Lung (tissue), 12 donors: Measurements from ENCODE around the gene DZIP1. TPM values are rescaled to one million over a fixed set of nuclear protein-coding genes. Genes with fewer than 3 reads are reported as not detected.

ENCODE experiments used
- ATAC-seq: fragments of 200-7000 bp; cut with Tn5 transposase; one replicate; pipeline ENCODE4 v1.9.1; 2020; ENCODE audit warnings: moderate number of reproducible peaks; ENCODE audit not compliant: insufficient read depth, low FRiP score
- DNase-seq, 3 donors: peaks; one replicate each; pipeline ENCODE4 v3.0.0-alpha.2; 2013 to 2017
- H3K27ac ChIP-seq, 2 donors: one replicate each; pipeline ENCODE4 v1.5.1; 2013; ENCODE audit warnings: mild to moderate bottlenecking in 2 of 2, moderate library complexity in 2 of 2, control low read depth in 1 of 2, inconsistent platforms in 1 of 2, low read depth in 1 of 2, low read length in 1 of 2
- H3K27me3 ChIP-seq, 3 donors: one replicate each; pipeline ENCODE4 v1.5.1; 2013; ENCODE audit warnings: low read length in 2 of 3; ENCODE audit not compliant: control insufficient read depth in 3 of 3, insufficient read depth in 3 of 3
- H3K36me3 ChIP-seq, 4 donors: one replicate each; pipeline ENCODE4 v1.5.1; 2013; ENCODE audit warnings: low read length in 4 of 4, mild to moderate bottlenecking in 1 of 4, moderate library complexity in 1 of 4; ENCODE audit not compliant: control insufficient read depth in 4 of 4, insufficient read depth in 4 of 4
- H3K4me1 ChIP-seq, 5 donors: one replicate each; pipeline ENCODE4 v1.5.1; 2013; ENCODE audit warnings: low read length in 5 of 5, mild to moderate bottlenecking in 2 of 5, moderate library complexity in 1 of 5; ENCODE audit not compliant: control insufficient read depth in 5 of 5, insufficient read depth in 5 of 5
- H3K4me3 ChIP-seq: one replicate; pipeline ENCODE4 v1.5.1; 2013; ENCODE audit warnings: mild to moderate bottlenecking, control low read depth, moderate library complexity
- H3K9ac ChIP-seq, 2 donors: one replicate each; pipeline ENCODE4 v1.5.1; 2013; ENCODE audit warnings: low read length in 2 of 2, control low read depth in 1 of 2; ENCODE audit not compliant: insufficient read depth in 1 of 2
- H3K9me3 ChIP-seq, 4 donors: one replicate each; pipeline ENCODE4 v1.5.1; 2013; ENCODE audit warnings: low read length in 3 of 4, mild to moderate bottlenecking in 1 of 4, moderate library complexity in 1 of 4; ENCODE audit not compliant: control insufficient read depth in 4 of 4, insufficient read depth in 3 of 4
- CTCF ChIP-seq: IDR thresholded peaks from 2 replicates; pipeline ENCODE4 v1.5.1; 2012; ENCODE audit warnings: mild to moderate bottlenecking; ENCODE audit errors: control extremely low read depth, extremely low read depth
- WGBS, 2 donors: extraction: QIAGEN DNeasy Blood & Tissue Kit; methylation state at CpG; one replicate each; pipeline ENCODE4 v1.1.7; 2013; 5-methylcytosine and 5-hydroxymethylcytosine counted together
- polyA plus RNA-seq, 2 donors: library from polyadenylated mRNA; stranded (reverse); fragments of 200-250 nt; gene quantifications; one replicate each; pipeline ENCODE4 v1.2.1, GENCODE V29; 2013
- total RNA-seq, 2 donors: library from RNA; depleted of rRNA in 1 of 2; stranded (reverse); fragments of >200 nt in 1 of 2; gene quantifications; one replicate each; pipeline ENCODE4 v1.2.1, GENCODE V29; 2014 to 2021
- donor health status: control.
- donor health status: control.
- donor health status: Bipolar disorder and iron deficiency.
- donor health status: healthy.
- donor health status: DM: yes; HTN: yes; CAD: no.

DZIP1 gene
- total and polyA plus RNA-seq, 4 donors: 3.9 to 26.4 (median 7.7) TPM

- 46 to 70% methylated on average over 5 of the region's 5 CpGs for WGBS, 2 donors
Observed at GRCh38 chr13:95650696-95651095, 6.2 kb upstream of the DZIP1 start.

GRCh38 chr13:95647321-95647720 lies 2.8 kb upstream of the DZIP1 start:
- Histone ChIP-seq H3K27me3 (peaks cover 3 to 21% (median 3%) of the 10 kb centered on the region in 3 donors), H3K9me3 (no peaks in the 10 kb centered on the region), H3K4me1 (peaks cover 0 to 7% (median 2%) of the 10 kb centered on the region in 5 donors), H3K9ac (no peak overlapping the region), H3K27ac (no peak overlapping the region), H3K36me3 (no peaks in the 10 kb centered on the region), H3K4me3 (no peak overlapping the region)
- no peak for ATAC-seq
- no peak for DNase-seq
- no peak for TF ChIP-seq CTCF
- 84% methylated on average over 6 of the region's 6 CpGs for WGBS, 2 donors

More at GRCh38 chr13:95650696-95651095, 6.2 kb upstream of the DZIP1 start:
- H3K4me1 ChIP-seq: no peaks in the 10 kb centered on the region
- H3K4me3 ChIP-seq: no peak overlapping the region
- H3K36me3 ChIP-seq: no peaks in the 10 kb centered on the region
- ATAC-seq (no peak), DNase-seq (no peak)
- no peak overlapping the region for H3K9ac ChIP-seq
- peaks cover 0 to 3% (median 0%) of the 10 kb centered on the region in 3 donors for H3K27me3 ChIP-seq
- no peak for TF ChIP-seq CTCF
- H3K9me3 ChIP-seq: no peaks in the 10 kb centered on the region
- no peak overlapping the region for H3K27ac ChIP-seq

GRCh38 chr13:95643936-95644598 lies 439 bp downstream of the DZIP1 start:
- peak overlapping the region; percentile 33 for H3K4me3 ChIP-seq
- 1 to 2% methylated on average over 43 to 62 of the region's 62 CpGs for WGBS, 2 donors
- peak overlapping the region in 1 of 2 donors; percentile 88 for H3K9ac ChIP-seq
- H3K4me1 ChIP-seq: peaks cover 0 to 23% (median 2%) of the 10 kb centered on the region in 5 donors
- no peaks in the 10 kb centered on the region for H3K9me3 ChIP-seq
- TF ChIP-seq CTCF: no peak
- ATAC-seq (peak; percentile 60), DNase-seq (peak; percentile 47 to 68 (median 66))
- peaks cover 3 to 28% (median 6%) of the 10 kb centered on the region in 3 donors for H3K27me3 ChIP-seq
- H3K36me3 ChIP-seq: peaks cover 0 to 5% (median 2%) of the 10 kb centered on the region in 4 donors
- H3K27ac ChIP-seq: peak overlapping the region in 1 of 2 donors; percentile 64

GRCh38 chr13:95643571-95643935 lies 953 bp downstream of the DZIP1 start:
- Histone ChIP-seq H3K36me3 (peaks cover 0 to 10% (median 4%) of the 10 kb centered on the region in 4 donors), H3K27ac (peak overlapping the region in 1 of 2 donors; percentile 64), H3K27me3 (peaks cover 3 to 31% (median 6%) of the 10 kb centered on the region in 3 donors), H3K4me3 (peak overlapping the region; percentile 33), H3K9me3 (no peaks in the 10 kb centered on the region), H3K4me1 (peaks cover 0 to 23% (median 2%) of the 10 kb centered on the region in 5 donors), H3K9ac (peak overlapping the region in 1 of 2 donors; percentile 88)
- ATAC-seq (no peak), DNase-seq (peak; percentile 28 to 67 (median 60))
- 15 to 21% methylated on average over 16 of the region's 16 CpGs for whole genome bisulfite sequencing, 2 donors
- no peak for TF ChIP-seq CTCF
